K562 (cell line): Measurements from ENCODE around the gene DOCK1. TPM values are rescaled to one million over a fixed set of nuclear protein-coding genes. Genes with fewer than 3 reads are reported as not detected.
A peak's percentile ranks its signal among the peaks of the same experiment; 100 is the strongest.

Experiments
- ATAC-seq: fragments of 200-7000 bp; cut with Tn5 transposase; 3 replicates; pipeline ENCODE4 v1.9.1; 2020; ENCODE audit warnings: moderate library complexity
- BruUV-seq: library from RNA; stranded (reverse); fragments of 400-500 nt; replicated peaks from 2 replicates; lab custom pipeline; 2021; lab: Mats Ljungman, UMichigan
- CTCF ChIA-PET: fragments of 300-600 bp; formaldehyde crosslinking; extraction: SDS; loops from one replicate; lab custom pipeline; 2021; ENCODE audit warnings: low intra/inter-chr PET ratio; lab: Yijun Ruan, JAX
- POLR2A ChIA-PET: fragments of 300-600, 350-650 bp; sonication (Branson Sonifier 250); formaldehyde crosslinking; extraction: SDS; loops from one replicate; lab custom pipeline; 2021; ENCODE audit warnings: antibody characterized with exemption, inconsistent platforms; lab: Yijun Ruan, JAX
- DNase-seq, 4 experiments: peaks; one replicate each; pipeline versions ENCODE4 v3.0.0 to v3.0.0-alpha.2; 2011 to 2018; ENCODE audit warnings: low spot score in 3 of 4, mixed read lengths in 3 of 4; ENCODE audit errors: extremely low read depth in 1 of 4
- FAIRE-seq: peaks from 2 replicates; lab custom pipeline; 2011; peaks lifted over from hg19 to GRCh38; lab: Jason Lieb, UNC
- H2AFZ ChIP-seq: 2 replicates; pipeline ENCODE4 v1.6.0; 2011; ENCODE audit warnings: low read depth, low read length, control low read depth, inconsistent platforms
- H3K27ac ChIP-seq: fragments of 200-600 bp; 3 replicates; pipeline ENCODE4 v1.8.0; 2011; ENCODE audit warnings: low read depth, mild to moderate bottlenecking, control low read depth, inconsistent platforms, low read length, moderate library complexity, mixed read lengths; ENCODE audit errors: extremely low read depth
- H3K27me3 ChIP-seq, 2 experiments: fragments of 300-600 bp in 1 of 2; 2 replicates in 1 of 2; 3 replicates in 1 of 2; pipeline versions ENCODE4 v1.6.0 to v1.8.0; 2011; ENCODE audit warnings: inconsistent platforms in 2 of 2, low read length in 2 of 2, mild to moderate bottlenecking in 1 of 2, mixed read lengths in 1 of 2, moderate library complexity in 1 of 2; ENCODE audit not compliant: control insufficient read depth in 2 of 2, insufficient read depth in 2 of 2
- H3K36me3 ChIP-seq: fragments of 300-600 bp; 3 replicates; pipeline ENCODE4 v1.8.0; 2011; ENCODE audit warnings: mild to moderate bottlenecking, low read length, inconsistent platforms; ENCODE audit not compliant: control insufficient read depth, insufficient read depth
- H3K4me1 ChIP-seq, 2 experiments: fragments of 200-600 bp in 1 of 2; replicated peaks in 1 of 2; 2 replicates in 1 of 2; 3 replicates in 1 of 2; pipeline versions ENCODE4 v1.5.1 to v1.8.0; 2011; ENCODE audit warnings: inconsistent platforms in 2 of 2, low read length in 2 of 2, mild to moderate bottlenecking in 1 of 2, mixed read lengths in 1 of 2, moderate library complexity in 1 of 2; ENCODE audit not compliant: control insufficient read depth in 2 of 2, insufficient read depth in 2 of 2
- H3K4me2 ChIP-seq: 2 replicates; pipeline ENCODE4 v1.6.1; 2011; ENCODE audit warnings: low read length, control low read depth, inconsistent platforms, mixed read lengths; ENCODE audit not compliant: insufficient read depth
- H3K4me3 ChIP-seq: fragments of 200-600 bp; sonication (generic), shearing (Covaris generic); 2 replicates; pipeline ENCODE4 v1.5.1; 2016; ENCODE audit warnings: control low read depth, inconsistent platforms
- H3K79me2 ChIP-seq: fragments of 200-600 bp; 3 replicates; pipeline ENCODE4 v1.8.0; 2011; ENCODE audit warnings: low read length, inconsistent platforms; ENCODE audit not compliant: control insufficient read depth, insufficient read depth
- H3K9ac ChIP-seq, 2 experiments: 2 replicates each; pipeline versions ENCODE4 v1.6.0 to v1.6.1; 2011; ENCODE audit warnings: low read depth in 2 of 2, low read length in 2 of 2, control low read depth in 1 of 2, inconsistent platforms in 1 of 2, mild to moderate bottlenecking in 1 of 2, mixed read lengths in 1 of 2; ENCODE audit not compliant: insufficient read depth in 1 of 2
- H3K9me1 ChIP-seq: one replicate; pipeline ENCODE4 v1.6.0; 2011; ENCODE audit warnings: inconsistent platforms, mild to moderate bottlenecking, low read length, moderate library complexity; ENCODE audit not compliant: control insufficient read depth, insufficient read depth
- H3K9me3 ChIP-seq: replicated peaks from 2 replicates; pipeline ENCODE4 v1.5.1; 2011; ENCODE audit warnings: low read depth, low read length, inconsistent platforms; ENCODE audit not compliant: control insufficient read depth, insufficient read depth
- H4K20me1 ChIP-seq: replicated peaks from 2 replicates; pipeline ENCODE4 v1.6.1; 2011; ENCODE audit warnings: low read length, inconsistent platforms, mixed read lengths; ENCODE audit not compliant: control insufficient read depth, insufficient read depth
- MED1 ChIP-seq: sonication (generic); formaldehyde crosslinking; IDR thresholded peaks from 2 replicates; pipeline ENCODE4 v1.8.1; 2023; ENCODE audit warnings: missing genetic modification reagents, borderline replicate concordance
- NRF1 ChIP-seq, 2 experiments: fragments of 450-650 bp; IDR thresholded peaks in 1 of 2; conservative IDR thresholded peaks in 1 of 2; 2 replicates each; pipeline ENCODE4 v1.6.1; 2014; ENCODE audit warnings: mild to moderate bottlenecking in 2 of 2
- ZNF644 ChIP-seq: fragments of 200-800 bp; sonication (Bioruptor generic); IDR thresholded peaks from 2 replicates; pipeline ENCODE4 v1.6.1; 2016; ENCODE audit warnings: low read depth, missing genetic modification characterization, missing compliant biosample characterization
- ZNF766 ChIP-seq: fragments of 200-800 bp; sonication (Bioruptor generic); conservative IDR thresholded peaks from 2 replicates; pipeline ENCODE4 v1.6.1; 2016; ENCODE audit warnings: missing genetic modification characterization, missing compliant biosample characterization
- WGBS: fragments of 100-300 bp; shearing (Covaris generic); methylation state at CpG from one replicate; pipeline ENCODE4 v1.1.6; 2016; ENCODE audit warnings: low coverage, mixed read lengths; ENCODE audit not compliant: insufficient coverage; ENCODE audit errors: missing lambda C conversion rate; 5-methylcytosine and 5-hydroxymethylcytosine counted together
- in situ Hi-C: fragments of 300-500 bp; cut with MboI; formaldehyde crosslinking; loops from 4 replicates; pipeline ENCODE4 v1.15.0; 2018; ENCODE audit warnings: inconsistent platforms, mixed read lengths
- intact Hi-C: fragments of 100-400 bp; cut with micrococcal nuclease; formaldehyde crosslinking; loops from 2 replicates; pipeline ENCODE4 v1.14.2; 2022
- polyA plus RNA-seq, 8 experiments: library from polyadenylated mRNA; depleted of rRNA in 4 of 8; stranded (reverse) in 5 of 8; unstranded in 3 of 8; fragments of >200 nt; fragmentation: Nextera tagmentation in 2 of 8; fragmentation: Illumina TruSeq in 1 of 8; extraction: Ambion mirVana in 2 of 8; extraction: Trizol in 1 of 8; gene quantifications; 2 replicates each; pipeline versions ENCODE4 v1.2.1 to v1.2.3, GENCODE V29; 2011 to 2014; ENCODE audit warnings: inconsistent platforms in 1 of 8, missing spikeins in 1 of 8
- total RNA-seq, 7 experiments: library from RNA; depleted of rRNA in 6 of 7; stranded (reverse); fragments of >200 nt in 6 of 7; fragmentation: Illumina TruSeq in 2 of 7; extraction: Trizol in 2 of 7; gene quantifications; 2 replicates each; pipeline versions ENCODE4 v1.2.1 to v1.2.3, GENCODE V29; 2011 to 2021; ENCODE audit warnings: low replicate concordance in 1 of 7

DOCK1 gene
- total and polyA plus RNA-seq, 9 of the 15 experiments (the other 6 are each of a cell fraction or from before 2014, with no cell fraction given): 0.31 TPM; not detected in 8

DNA sequence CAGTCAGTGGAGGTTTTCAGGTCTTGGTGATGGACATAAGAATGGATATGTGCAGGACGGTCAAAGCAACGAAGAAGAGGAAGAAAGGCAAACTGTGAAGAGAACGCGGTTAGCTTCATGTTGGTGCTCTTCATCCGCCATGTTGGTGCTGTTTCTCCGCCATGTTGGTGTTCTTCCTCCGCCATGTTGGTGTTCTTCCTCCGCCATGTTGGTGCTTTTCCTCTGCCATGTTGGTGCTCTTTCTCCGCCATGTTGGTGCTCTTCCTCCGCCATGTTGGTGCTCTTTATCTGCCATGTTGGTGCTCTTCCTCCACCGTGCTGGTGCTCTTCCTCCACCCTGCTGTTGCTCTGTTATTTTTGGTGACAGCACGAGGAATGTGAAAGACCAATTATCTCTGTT, 95.4 kb downstream of the DOCK1 start (continued):
- 0 out of 2 replicates have a peak, but pooled peaks have one; percentile 40 for TF ChIP-seq ZNF644 (tag)
- no peak; the same call in 1 of the 2 replicates for TF ChIP-seq ZNF766 (CRISPR knock-in tag)

DNA sequence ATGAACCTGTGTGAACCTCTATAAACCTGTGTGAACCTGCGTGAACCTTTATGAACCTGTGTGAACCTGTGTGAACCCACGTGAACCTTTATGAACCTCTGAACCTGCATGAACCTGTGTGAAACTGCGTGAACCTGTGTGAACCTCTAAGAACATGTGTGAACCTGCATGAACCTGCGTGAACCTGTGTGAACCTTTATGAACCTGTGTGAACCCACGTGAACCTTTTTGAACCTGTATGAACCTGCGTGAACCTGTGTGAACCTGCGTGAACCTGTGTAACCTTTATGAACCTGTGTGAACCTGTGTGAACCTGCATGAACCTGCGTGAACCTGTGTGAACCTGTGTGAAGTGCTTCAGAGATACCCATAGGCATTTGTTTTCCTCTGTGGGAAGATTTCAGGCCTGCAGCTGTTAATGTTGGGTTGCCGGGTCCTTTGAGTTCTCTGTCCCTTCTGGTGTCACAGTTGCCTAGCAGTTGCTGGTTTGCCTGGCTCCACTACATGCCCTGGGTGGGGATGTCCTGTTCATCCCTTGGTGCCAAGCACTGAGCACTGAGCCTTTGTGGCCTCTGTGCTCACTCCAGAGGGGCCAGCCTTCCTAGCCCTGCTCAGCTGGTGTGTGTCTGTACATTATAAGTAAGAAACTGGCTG, 97.9 kb downstream of the DOCK1 start:
- Histone ChIP-seq H3K36me3 (no peaks in the 10 kb centered on the region), H3K4me1 (no peaks in the 10 kb centered on the region), H3K27ac (no peak overlapping the region), H3K9me3 (no peaks in the 10 kb centered on the region), H4K20me1 (no peaks in the 10 kb centered on the region), H3K4me3 (no peak overlapping the region), H2AFZ (no peak overlapping the region), H3K27me3 (no peaks in the 10 kb centered on the region), H3K4me2 (no peak overlapping the region), H3K9me1 (no peaks in the 10 kb centered on the region), H3K79me2 (no peaks in the 10 kb centered on the region), H3K9ac (no peak overlapping the region)
- intact Hi-C loops (no loop called here), in situ Hi-C loops (no loop called here)
- ChIA-PET POLR2A (no interaction called here), CTCF (no interaction called here)
- ATAC-seq: no peak
- FAIRE-seq: no peak
- TF ChIP-seq MED1 (CRISPR knock-in tag) (no peak), NRF1 (conservative IDR thresholded peaks at IDR 0.05 in 1 of 2, IDR thresholded peaks at IDR 0.05 in 1 of 2) (no peak)
- no peak for DNase-seq
- no TSS peak for BruUV-seq
- WGBS: 0% methylated on average over 9 of the region's 9 CpGs
